Gastroesophageal sphincter (tissue), 4 donors: ENCODE data around the gene HOXD8. TPM values are rescaled to one million over a fixed set of nuclear protein-coding genes. Genes with fewer than 3 reads are reported as not detected.

Experiments
- ATAC-seq: fragments of 150-250 bp; one replicate; pipeline ENCODE4 v1.9.1; 2016; ENCODE audit warnings: mild to moderate bottlenecking, moderate library complexity
- H3K27ac ChIP-seq, 4 donors: fragments of 200-600 bp; sonication (generic) in 3 of 4; 1 replicate in 3 of 4; 2 replicates in 1 of 4; pipeline ENCODE4 v1.5.1; 2016 to 2019
- H3K27me3 ChIP-seq: fragments of 200-600 bp; sonication (generic); one replicate; pipeline ENCODE4 v1.5.1; 2019
- H3K36me3 ChIP-seq, 2 donors: fragments of 200-600 bp; sonication (generic); one replicate each; pipeline ENCODE4 v1.5.1; 2019; ENCODE audit warnings: control low read depth in 1 of 2
- H3K4me1 ChIP-seq, 3 donors: fragments of 200-600 bp; sonication (generic); 1 replicate in 2 of 3; 2 replicates in 1 of 3; pipeline ENCODE4 v1.5.1; 2016 to 2019; ENCODE audit warnings: control low read depth in 2 of 3
- H3K4me3 ChIP-seq, 2 donors: fragments of 200-600 bp; sonication (generic); one replicate each; pipeline ENCODE4 v1.5.1; 2019; ENCODE audit warnings: mild to moderate bottlenecking in 1 of 2, moderate library complexity in 1 of 2
- H3K9me3 ChIP-seq, 3 donors: fragments of 200-600 bp; sonication (generic); one replicate each; pipeline ENCODE4 v1.5.1; 2017 to 2019; ENCODE audit warnings: control low read depth in 2 of 3
- EP300 ChIP-seq: sonication (generic); formaldehyde crosslinking; IDR thresholded peaks from one replicate; pipeline ENCODE4 v1.6.1; 2017; ENCODE audit warnings: antibody characterized with exemption, mild to moderate bottlenecking
- POLR2A ChIP-seq, 2 donors: fragments of 450-650 bp; IDR thresholded peaks; one replicate each; pipeline ENCODE4 v1.6.1; 2017; ENCODE audit warnings: antibody characterized with exemption in 2 of 2, mild to moderate bottlenecking in 2 of 2, moderate library complexity in 1 of 2
- POLR2AphosphoS5 ChIP-seq: sonication (generic); formaldehyde crosslinking; IDR thresholded peaks from one replicate; pipeline ENCODE4 v1.6.1; 2017; ENCODE audit warnings: antibody characterized with exemption
- WGBS, 2 donors: methylation state at CpG; one replicate each; pipeline ENCODE4 v1.1.5; 2018; ENCODE audit warnings: low coverage in 1 of 2; 5-methylcytosine and 5-hydroxymethylcytosine counted together
- total RNA-seq, 4 donors: library from RNA; depleted of rRNA; stranded (reverse); fragments of >200 nt; gene quantifications; one replicate each; pipeline ENCODE4 v1.1.0, GENCODE V29; 2016
- TF ChIP-seq, protein P1 (sequence below), 4 experiments: fragments of 200-600 bp in 2 of 4; fragments of 450-650 bp in 2 of 4; sonication (generic) in 1 of 4; IDR thresholded peaks; one replicate each; pipeline ENCODE4 v1.5.1; 2017 to 2019; ENCODE audit warnings: antibody characterized with exemption in 4 of 4, mild to moderate bottlenecking in 2 of 4, moderate library complexity in 2 of 4

HOXD8 gene
- total RNA-seq, 4 donors from 2014 or later = 2.3 to 6.9 (median 3.4) TPM

DNA sequence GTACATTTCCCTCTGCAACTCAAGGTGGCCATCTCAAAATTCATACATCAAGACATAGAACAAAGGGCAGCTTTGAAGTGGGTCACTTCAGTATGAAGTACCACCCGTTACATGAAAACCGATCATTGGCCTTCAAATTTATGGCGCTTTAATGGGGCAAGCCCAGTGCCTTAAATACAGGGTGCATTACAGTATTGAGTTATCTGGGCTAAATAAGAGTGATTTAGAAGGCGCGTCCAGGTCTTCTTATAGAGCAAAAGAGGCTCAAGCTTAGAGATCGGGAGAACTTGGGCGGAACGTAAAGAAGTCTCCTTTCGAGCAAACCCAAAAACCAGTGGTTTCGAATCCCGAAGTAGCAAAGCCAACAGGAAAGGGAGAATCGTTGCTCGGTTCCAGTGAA is 34.7 kb downstream of the HOXD8 start:
- TF ChIP-seq, protein P1, sequence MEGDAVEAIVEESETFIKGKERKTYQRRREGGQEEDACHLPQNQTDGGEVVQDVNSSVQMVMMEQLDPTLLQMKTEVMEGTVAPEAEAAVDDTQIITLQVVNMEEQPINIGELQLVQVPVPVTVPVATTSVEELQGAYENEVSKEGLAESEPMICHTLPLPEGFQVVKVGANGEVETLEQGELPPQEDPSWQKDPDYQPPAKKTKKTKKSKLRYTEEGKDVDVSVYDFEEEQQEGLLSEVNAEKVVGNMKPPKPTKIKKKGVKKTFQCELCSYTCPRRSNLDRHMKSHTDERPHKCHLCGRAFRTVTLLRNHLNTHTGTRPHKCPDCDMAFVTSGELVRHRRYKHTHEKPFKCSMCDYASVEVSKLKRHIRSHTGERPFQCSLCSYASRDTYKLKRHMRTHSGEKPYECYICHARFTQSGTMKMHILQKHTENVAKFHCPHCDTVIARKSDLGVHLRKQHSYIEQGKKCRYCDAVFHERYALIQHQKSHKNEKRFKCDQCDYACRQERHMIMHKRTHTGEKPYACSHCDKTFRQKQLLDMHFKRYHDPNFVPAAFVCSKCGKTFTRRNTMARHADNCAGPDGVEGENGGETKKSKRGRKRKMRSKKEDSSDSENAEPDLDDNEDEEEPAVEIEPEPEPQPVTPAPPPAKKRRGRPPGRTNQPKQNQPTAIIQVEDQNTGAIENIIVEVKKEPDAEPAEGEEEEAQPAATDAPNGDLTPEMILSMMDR (IDR thresholded peaks at IDR 0.05) = no peak
- TF ChIP-seq EP300 (no peak), POLR2AphosphoS5 (no peak), POLR2A (IDR thresholded peaks at IDR 0.05) (no peak)
- H3K27me3 ChIP-seq = peaks cover 100% of the 10 kb centered on the region
- WGBS, 2 donors = 23% methylated on average over 13 of the region's 13 CpGs; no CpG with 5 or more reads in 1 of the 2 donors
- peaks cover 0 to 46% (median 16%) of the 10 kb centered on the region in 3 donors for H3K4me1 ChIP-seq
- no peak for ATAC-seq
- no peak overlapping the region for H3K4me3 ChIP-seq
- H3K27ac ChIP-seq = no peak overlapping the region
- no peaks in the 10 kb centered on the region for H3K36me3 ChIP-seq
- peaks cover 0 to 5% (median 0%) of the 10 kb centered on the region in 3 donors for H3K9me3 ChIP-seq

GRCh38 chr2:176164611-176165369 is 35.3 kb downstream of the HOXD8 start:
- 15 to 25% methylated on average over 17 to 19 of the region's 52 CpGs for WGBS, 2 donors
- Histone ChIP-seq H3K9me3 (peaks cover 0 to 5% (median 0%) of the 10 kb centered on the region in 3 donors), H3K4me3 (peak overlapping the region in 1 of 2 donors; percentile 0), H3K36me3 (no peaks in the 10 kb centered on the region), H3K27ac (no peak overlapping the region), H3K27me3 (peaks cover 100% of the 10 kb centered on the region), H3K4me1 (peaks cover 0 to 41% (median 11%) of the 10 kb centered on the region in 3 donors)
- TF ChIP-seq POLR2AphosphoS5 = no peak
- TF ChIP-seq EP300 = no peak
- no peak for ATAC-seq

DNA sequence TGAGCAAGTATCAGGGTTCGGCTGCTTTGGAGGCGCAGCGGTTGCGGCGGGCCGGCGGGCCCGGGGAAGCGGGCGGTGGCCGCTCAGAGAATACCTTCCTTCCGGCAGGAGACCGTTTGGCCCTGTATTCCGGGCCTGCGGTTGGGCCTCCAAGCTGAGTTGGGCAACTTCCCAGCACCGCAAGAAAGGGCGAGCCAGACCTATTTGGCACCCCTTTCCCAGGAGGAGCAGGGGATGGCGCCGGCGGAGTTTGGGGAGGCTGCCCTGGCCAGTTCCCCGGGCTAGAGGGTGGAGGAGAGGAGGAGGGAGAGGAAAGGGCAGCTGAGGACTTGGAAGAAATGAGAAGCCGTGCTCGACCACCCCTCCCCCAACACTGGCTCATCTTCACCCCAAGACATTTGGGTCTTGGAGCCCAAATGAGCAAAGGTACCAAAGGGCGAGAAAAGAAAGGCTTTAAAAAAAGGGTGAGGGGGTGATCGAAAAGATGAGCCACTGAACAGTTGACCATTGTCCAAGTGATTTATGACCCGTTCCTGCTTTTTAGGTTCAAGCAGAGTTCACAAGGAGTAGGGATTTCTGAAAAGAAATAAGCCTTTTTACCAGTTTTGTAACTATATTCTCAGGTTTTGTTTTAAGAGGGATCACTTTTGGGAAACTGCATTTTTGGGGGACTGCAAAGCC is 36.0 kb downstream of the HOXD8 start:
- Histone ChIP-seq H3K4me3 (no peak overlapping the region), H3K36me3 (no peaks in the 10 kb centered on the region), H3K4me1 (peaks cover 0 to 33% (median 4%) of the 10 kb centered on the region in 3 donors), H3K27me3 (peaks cover 100% of the 10 kb centered on the region), H3K27ac (no peak overlapping the region), H3K9me3 (peaks cover 0 to 5% (median 0%) of the 10 kb centered on the region in 3 donors)
- no peak for ATAC-seq
- 5 to 22% methylated on average over 7 to 8 of the region's 26 CpGs for WGBS, 2 donors
- no peak for TF ChIP-seq POLR2AphosphoS5
- TF ChIP-seq, protein P1 (IDR thresholded peaks at IDR 0.05) = no peak
- no peak for TF ChIP-seq POLR2A (IDR thresholded peaks at IDR 0.05)
- no peak for TF ChIP-seq EP300

- ATAC-seq = no peak
- TF ChIP-seq POLR2A (IDR thresholded peaks at IDR 0.05) (no peak), POLR2AphosphoS5 (no peak), EP300 (no peak)
- TF ChIP-seq, protein P1 (IDR thresholded peaks at IDR 0.05) = no peak
- Histone ChIP-seq H3K27ac (no peak overlapping the region), H3K4me1 (peaks cover 0 to 27% (median 0%) of the 10 kb centered on the region in 3 donors), H3K27me3 (peaks cover 100% of the 10 kb centered on the region), H3K9me3 (peaks cover 0 to 5% (median 0%) of the 10 kb centered on the region in 3 donors), H3K36me3 (no peaks in the 10 kb centered on the region), H3K4me3 (no peak overlapping the region)
- 17 to 40% methylated on average over 2 of the region's 2 CpGs for WGBS, 2 donors
These were observed 36.8 kb downstream of the HOXD8 start for GRCh38 chr2:176166272-176166671.

DNA sequence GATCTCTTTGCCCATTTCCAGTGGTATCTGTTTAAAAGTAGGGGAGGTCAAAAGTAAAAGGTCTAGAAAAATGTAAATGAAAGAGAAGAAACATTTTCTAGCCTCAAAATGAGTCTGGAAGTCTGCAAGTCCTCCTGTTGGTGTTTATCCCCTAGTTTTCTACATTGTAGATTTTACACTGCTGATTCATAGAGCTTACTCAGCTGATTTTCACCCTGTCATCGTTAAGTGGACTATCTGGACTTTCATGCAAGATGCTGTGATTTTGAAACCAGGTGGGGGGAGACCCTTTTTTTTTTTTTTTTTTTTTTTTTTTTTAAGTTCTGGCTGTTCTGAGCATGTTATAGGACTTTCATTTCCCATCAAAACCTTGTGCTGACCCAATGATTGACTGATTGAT is 37.9 kb downstream of the HOXD8 start:
- no peaks in the 10 kb centered on the region for H3K36me3 ChIP-seq
- WGBS, 2 donors = 50 to 57% methylated on average over 1 of the region's 1 CpG
- no peak overlapping the region for H3K4me3 ChIP-seq
- TF ChIP-seq, protein P1 (IDR thresholded peaks at IDR 0.05) = no peak
- TF ChIP-seq POLR2AphosphoS5 = no peak
- TF ChIP-seq EP300 = no peak
- TF ChIP-seq POLR2A (IDR thresholded peaks at IDR 0.05) = no peak
- no peak for ATAC-seq
- H3K9me3 ChIP-seq = peaks cover 0 to 15% (median 0%) of the 10 kb centered on the region in 3 donors
- H3K27me3 ChIP-seq = peaks cover 100% of the 10 kb centered on the region
- no peak overlapping the region for H3K27ac ChIP-seq
- H3K4me1 ChIP-seq = peaks cover 0 to 26% (median 5%) of the 10 kb centered on the region in 3 donors
